Transverse colon (tissue), 4 donors: ENCODE data around the gene CD84. TPM values are rescaled to one million over a fixed set of nuclear protein-coding genes. Genes with fewer than 3 reads are reported as not detected.

Experiments
- DNase-seq: peaks from one replicate; pipeline ENCODE4 v3.0.0-alpha.2; 2019
- H3K27ac ChIP-seq, 4 donors: fragments of 200-600 bp; sonication (generic); 2 replicates each; pipeline ENCODE4 v1.5.1; 2016 to 2018; ENCODE audit warnings: inconsistent platforms in 4 of 4
- H3K27me3 ChIP-seq: fragments of 200-600 bp; sonication (generic); 2 replicates; pipeline ENCODE4 v1.5.1; 2017; ENCODE audit warnings: inconsistent platforms
- H3K36me3 ChIP-seq, 4 donors: fragments of 200-600 bp; sonication (generic); 2 replicates each; pipeline ENCODE4 v1.5.1; 2017 to 2019; ENCODE audit warnings: inconsistent platforms in 4 of 4
- H3K4me1 ChIP-seq, 4 donors: fragments of 200-600 bp; sonication (generic); 2 replicates each; pipeline ENCODE4 v1.5.1; 2017 to 2020; ENCODE audit warnings: inconsistent platforms in 4 of 4
- H3K4me3 ChIP-seq, 4 donors: fragments of 200-600 bp; sonication (generic); 1 replicate in 1 of 4; 2 replicates in 3 of 4; pipeline versions ENCODE4 v1.5.1 to v1.6.1; 2017 to 2019; ENCODE audit warnings: inconsistent platforms in 4 of 4
- H3K9me3 ChIP-seq, 2 donors: fragments of 200-600 bp; sonication (generic); 2 replicates each; pipeline ENCODE4 v1.5.1; 2017 to 2019; ENCODE audit warnings: inconsistent platforms in 2 of 2
- CTCF ChIP-seq, 5 experiments: fragments of 200-600 bp in 3 of 5; fragments of 450-650 bp in 2 of 5; sonication (generic) in 3 of 5; IDR thresholded peaks; 1 replicate in 2 of 5; 2 replicates in 3 of 5; pipeline ENCODE4 v1.5.1; 2016 to 2017; ENCODE audit warnings: antibody characterized with exemption in 5 of 5, inconsistent platforms in 3 of 5, mild to moderate bottlenecking in 2 of 5, moderate library complexity in 1 of 5
- EP300 ChIP-seq: sonication (generic); formaldehyde crosslinking; IDR thresholded peaks from one replicate; pipeline ENCODE4 v1.6.1; 2017; ENCODE audit warnings: antibody characterized with exemption, low read depth
- POLR2A ChIP-seq: fragments of 450-650 bp; IDR thresholded peaks from one replicate; pipeline ENCODE4 v1.6.1; 2016; ENCODE audit warnings: antibody characterized with exemption, mild to moderate bottlenecking, moderate library complexity
- POLR2AphosphoS5 ChIP-seq, 3 donors: sonication (generic); formaldehyde crosslinking; IDR thresholded peaks; one replicate each; pipeline ENCODE4 v1.6.1; 2016; ENCODE audit warnings: antibody characterized with exemption in 3 of 3
- WGBS, 2 donors: methylation state at CpG; one replicate each; pipeline ENCODE4 v1.1.5; 2018; ENCODE audit warnings: low coverage in 1 of 2; 5-methylcytosine and 5-hydroxymethylcytosine counted together
- in situ Hi-C, 4 donors: fragments of 200-750 bp; cut with MboI; loops; one replicate each; pipeline versions ENCODE4 v1.15.0 to v1.15.1; 2017; ENCODE audit warnings: low sequenced_read_pairs in 3 of 4, low pct_ligation_motif_present in 1 of 4, low pct_unique_long_range_greater_than_20kb in 1 of 4
- intact Hi-C: fragments of 100-400 bp; cut with DNase I; formaldehyde crosslinking; loops from one replicate; pipeline ENCODE4 v1.15.1; 2023; ENCODE audit warnings: low total_unique reads
- total RNA-seq, 4 donors: library from RNA; depleted of rRNA; stranded (reverse); fragments of >200 nt; gene quantifications; one replicate each; pipeline ENCODE4 v1.1.0, GENCODE V29; 2016

CD84 gene
- total RNA-seq, 4 donors from 2014 or later, result 1.4 to 8.6 (median 5.8) TPM

- no peaks in the 10 kb centered on the region for H3K36me3 ChIP-seq
- H3K4me1 ChIP-seq, result peaks cover 0 to 13% (median 0%) of the 10 kb centered on the region in 4 donors
- in situ Hi-C loops, result no loop called here
- intact Hi-C loops, result no loop called here
- no peaks in the 10 kb centered on the region for H3K27me3 ChIP-seq
- no peak for DNase-seq
- WGBS, 2 donors, result 69 to 81% methylated on average over 4 to 10 of the region's 10 CpGs
- H3K27ac ChIP-seq, result peak overlapping the region in 1 of 4 donors; percentile 36
- H3K9me3 ChIP-seq, result no peaks in the 10 kb centered on the region
- no peak overlapping the region for H3K4me3 ChIP-seq
- TF ChIP-seq POLR2A, result no peak
- TF ChIP-seq CTCF (IDR thresholded peaks at IDR 0.05), result no peak
- no peak for TF ChIP-seq POLR2AphosphoS5 (IDR thresholded peaks at IDR 0.05)
- TF ChIP-seq EP300, result no peak
Observed at GRCh38 chr1:160625725-160626498, 46.6 kb upstream of the CD84 start.

- intact Hi-C loops, result no loop called here
- H3K36me3 ChIP-seq, result no peaks in the 10 kb centered on the region
- H3K4me1 ChIP-seq, result peaks cover 0 to 10% (median 0%) of the 10 kb centered on the region in 4 donors
- H3K4me3 ChIP-seq, result no peak overlapping the region
- peak overlapping the region in 1 of 4 donors; percentile 36 for H3K27ac ChIP-seq
- in situ Hi-C loops, result no loop called here
- H3K9me3 ChIP-seq, result no peaks in the 10 kb centered on the region
- no peak for TF ChIP-seq POLR2AphosphoS5 (IDR thresholded peaks at IDR 0.05)
- TF ChIP-seq CTCF (IDR thresholded peaks at IDR 0.05), result no peak
- TF ChIP-seq EP300, result no peak
- TF ChIP-seq POLR2A, result no peak
- DNase-seq, result no peak
- WGBS, 2 donors, result 74 to 100% methylated on average over 1 of the region's 1 CpG
- no peaks in the 10 kb centered on the region for H3K27me3 ChIP-seq
Observed at GRCh38 chr1:160625321-160625720, 46.0 kb upstream of the CD84 start.

- DNase-seq, result no peak
- Histone ChIP-seq H3K4me3 (no peak overlapping the region), H3K36me3 (no peaks in the 10 kb centered on the region), H3K9me3 (no peaks in the 10 kb centered on the region), H3K4me1 (peaks cover 0 to 8% (median 0%) of the 10 kb centered on the region in 4 donors), H3K27me3 (no peaks in the 10 kb centered on the region), H3K27ac (peak overlapping the region in 2 of 4 donors; percentile 23 to 36)
- WGBS, 2 donors, result 61 to 71% methylated on average over 3 of the region's 3 CpGs
- in situ Hi-C loops (loop anchor here in 1 of 4 donors (25.0 kb wide), 1 partner anchor 187 kb away; no protein-coding TSS in a partner anchor), intact Hi-C loops (no loop called here)
- TF ChIP-seq EP300 (no peak), CTCF (IDR thresholded peaks at IDR 0.05) (no peak)
Observed at GRCh38 chr1:160624464-160624863, 45.2 kb upstream of the CD84 start.

- H3K9me3 ChIP-seq, result no peaks in the 10 kb centered on the region
- 68 to 86% methylated on average over 1 of the region's 1 CpG for WGBS, 2 donors
- H3K4me3 ChIP-seq, result no peak overlapping the region
- no peaks in the 10 kb centered on the region for H3K27me3 ChIP-seq
- H3K27ac ChIP-seq, result peak overlapping the region in 2 of 4 donors; percentile 23 to 36
- in situ Hi-C loops (loop anchor here in 1 of 4 donors (25.0 kb wide), 1 partner anchor 187 kb away; no protein-coding TSS in a partner anchor), intact Hi-C loops (no loop called here)
- TF ChIP-seq CTCF (IDR thresholded peaks at IDR 0.05) (no peak), POLR2AphosphoS5 (IDR thresholded peaks at IDR 0.05) (no peak), EP300 (no peak), POLR2A (no peak)
- no peaks in the 10 kb centered on the region for H3K36me3 ChIP-seq
- peaks cover 0 to 8% (median 0%) of the 10 kb centered on the region in 4 donors for H3K4me1 ChIP-seq
- no peak for DNase-seq
Observed at GRCh38 chr1:160623862-160624261, 44.6 kb upstream of the CD84 start.
